Endothelial cell (in vitro differentiated cells): Measurements from ENCODE around the gene HAGH. TPM values are rescaled to one million over a fixed set of nuclear protein-coding genes. Genes with fewer than 3 reads are reported as not detected.

Source experiments
- DNase-seq: peaks from one replicate; pipeline ENCODE4 v3.0.0; 2021; ENCODE audit warnings: low spot score
- H3K27ac Mint-ChIP-seq: one replicate; pipeline ENCODE4 v1.8.0; 2021; ENCODE audit warnings: mixed read lengths, inconsistent platforms; ENCODE audit not compliant: unreplicated experiment
- H3K27me3 Mint-ChIP-seq: one replicate; pipeline ENCODE4 v1.8.0; 2021; ENCODE audit warnings: mild to moderate bottlenecking, moderate library complexity, mixed read lengths, inconsistent platforms; ENCODE audit not compliant: unreplicated experiment
- H3K36me3 Mint-ChIP-seq: one replicate; pipeline ENCODE4 v1.8.0; 2021; ENCODE audit warnings: mild to moderate bottlenecking, low read depth, mixed read lengths, inconsistent platforms; ENCODE audit not compliant: unreplicated experiment
- H3K4me1 Mint-ChIP-seq: one replicate; pipeline ENCODE4 v1.8.0; 2021; ENCODE audit warnings: mild to moderate bottlenecking, mixed read lengths, inconsistent platforms; ENCODE audit not compliant: unreplicated experiment
- H3K4me3 Mint-ChIP-seq: one replicate; pipeline ENCODE4 v1.8.0; 2021; ENCODE audit warnings: mild to moderate bottlenecking, mixed read lengths, inconsistent platforms; ENCODE audit not compliant: unreplicated experiment
- H3K9me3 Mint-ChIP-seq: one replicate; pipeline ENCODE4 v1.8.0; 2021; ENCODE audit warnings: mixed read lengths, inconsistent platforms; ENCODE audit not compliant: unreplicated experiment
- CTCF ChIP-seq: fragments of 200-600 bp; sonication (generic); IDR thresholded peaks from one replicate; pipeline ENCODE4 v1.5.0; 2021; ENCODE audit warnings: antibody characterized with exemption; ENCODE audit not compliant: unreplicated experiment
- total RNA-seq: library from RNA; stranded (reverse); fragmentation: NEBNext Ultra II Directional; extraction: Animal tissue kit (Norgen Biotek cat#: 25700); gene quantifications from one replicate; pipeline ENCODE4 v1.2.1, GENCODE V29; 2021; ENCODE audit not compliant: unreplicated experiment

Gene HAGH
- total RNA-seq, 1 donor from 2014 or later, result 44.8 TPM

GRCh38 chr16:1820096-1820945 is 6.3 kb downstream of the HAGH start:
- Mint-ChIP-seq H3K4me3 (no peak overlapping the region), H3K27me3 (no peaks in the 10 kb centered on the region), H3K4me1 (no peaks in the 10 kb centered on the region), H3K36me3 (peaks cover 7% of the 10 kb centered on the region), H3K9me3 (no peaks in the 10 kb centered on the region), H3K27ac (no peak overlapping the region)
- DNase-seq, result no peak
- TF ChIP-seq CTCF, result no peak

GRCh38 chr16:1819611-1820010 is 7.0 kb downstream of the HAGH start:
- Mint-ChIP-seq H3K4me1 (no peaks in the 10 kb centered on the region), H3K36me3 (peaks cover 12% of the 10 kb centered on the region), H3K9me3 (no peaks in the 10 kb centered on the region), H3K4me3 (no peak overlapping the region), H3K27me3 (no peaks in the 10 kb centered on the region), H3K27ac (no peak overlapping the region)
- no peak for TF ChIP-seq CTCF
- no peak for DNase-seq

GRCh38 chr16:1818873-1819525 is 7.6 kb downstream of the HAGH start:
- peaks cover 12% of the 10 kb centered on the region for H3K36me3 Mint-ChIP-seq
- no peaks in the 10 kb centered on the region for H3K4me1 Mint-ChIP-seq
- TF ChIP-seq CTCF, result no peak
- no peak overlapping the region for H3K4me3 Mint-ChIP-seq
- no peaks in the 10 kb centered on the region for H3K27me3 Mint-ChIP-seq
- H3K9me3 Mint-ChIP-seq, result no peaks in the 10 kb centered on the region
- no peak overlapping the region for H3K27ac Mint-ChIP-seq
- no peak for DNase-seq

- no peak for TF ChIP-seq CTCF
- no peaks in the 10 kb centered on the region for H3K4me1 Mint-ChIP-seq
- peaks cover 18% of the 10 kb centered on the region for H3K36me3 Mint-ChIP-seq
- H3K27ac Mint-ChIP-seq, result no peak overlapping the region
- DNase-seq, result no peak
- no peaks in the 10 kb centered on the region for H3K9me3 Mint-ChIP-seq
- H3K27me3 Mint-ChIP-seq, result no peaks in the 10 kb centered on the region
- H3K4me3 Mint-ChIP-seq, result no peak overlapping the region
Observed at GRCh38 chr16:1818204-1818872, 8.3 kb downstream of the HAGH start.
